Activated T-cell treated with anti-CD3 and anti-CD28 coated beads for 24 hours (primary cell): ENCODE data around the gene PDCD7.
A peak's percentile ranks its signal among the peaks of the same experiment; 100 is the strongest.
"Not testable (repeated sequence)": the region's sequence is repeated elsewhere in the genome, so short reads cannot be mapped to it uniquely, and the experiment has no call there.

Experiments used
- DNase-seq: peaks from one replicate; pipeline ENCODE4 v3.0.0-alpha.2; 2020; ENCODE audit warnings: low read depth

PDCD7 gene

DNA sequence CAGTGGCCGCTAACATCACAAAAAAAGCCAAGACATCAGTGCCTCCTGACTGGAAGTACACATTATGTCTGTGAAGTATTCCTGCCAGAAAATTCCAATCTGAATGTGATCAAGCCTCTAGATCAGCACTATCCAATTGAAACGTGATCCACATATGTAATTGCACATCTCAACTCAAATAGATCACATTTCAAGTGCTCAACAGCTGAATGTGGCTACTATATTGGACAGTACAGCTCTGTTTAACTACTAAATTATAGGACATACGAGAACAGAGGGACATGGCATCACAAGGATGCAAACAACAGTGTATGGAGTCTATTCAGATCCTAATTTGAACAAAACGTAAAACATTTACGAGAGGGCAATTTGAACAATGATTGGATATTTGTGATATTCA lies 18.1 kb downstream of the PDCD7 start:
- no peak for DNase-seq

DNA sequence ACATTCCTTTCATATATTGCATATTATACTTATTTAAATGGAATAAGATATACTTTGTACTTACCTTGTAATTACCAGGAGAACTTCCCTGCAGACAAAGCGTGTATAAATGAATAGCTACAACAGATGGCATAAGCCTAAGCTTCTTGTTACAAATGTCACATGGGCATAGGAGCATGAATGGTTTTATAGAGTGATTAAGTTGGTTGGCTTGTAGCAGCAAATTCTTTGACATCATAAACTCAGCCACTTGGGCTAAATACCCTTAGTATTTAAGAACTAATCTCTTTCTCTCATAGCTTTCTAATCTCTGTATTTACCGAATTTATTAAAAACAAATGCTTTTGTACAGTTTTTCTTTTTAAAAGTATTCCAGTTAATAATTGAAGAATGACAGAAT lies 18.5 kb downstream of the PDCD7 start, which contains the start of gene UBAP1L:
TSS of gene UBAP1L (minus strand) at position 115 of the 400 bp plus-strand sequence. CDS start 8,985 bp downstream, outside the sequence.
- no peak for DNase-seq

DNA sequence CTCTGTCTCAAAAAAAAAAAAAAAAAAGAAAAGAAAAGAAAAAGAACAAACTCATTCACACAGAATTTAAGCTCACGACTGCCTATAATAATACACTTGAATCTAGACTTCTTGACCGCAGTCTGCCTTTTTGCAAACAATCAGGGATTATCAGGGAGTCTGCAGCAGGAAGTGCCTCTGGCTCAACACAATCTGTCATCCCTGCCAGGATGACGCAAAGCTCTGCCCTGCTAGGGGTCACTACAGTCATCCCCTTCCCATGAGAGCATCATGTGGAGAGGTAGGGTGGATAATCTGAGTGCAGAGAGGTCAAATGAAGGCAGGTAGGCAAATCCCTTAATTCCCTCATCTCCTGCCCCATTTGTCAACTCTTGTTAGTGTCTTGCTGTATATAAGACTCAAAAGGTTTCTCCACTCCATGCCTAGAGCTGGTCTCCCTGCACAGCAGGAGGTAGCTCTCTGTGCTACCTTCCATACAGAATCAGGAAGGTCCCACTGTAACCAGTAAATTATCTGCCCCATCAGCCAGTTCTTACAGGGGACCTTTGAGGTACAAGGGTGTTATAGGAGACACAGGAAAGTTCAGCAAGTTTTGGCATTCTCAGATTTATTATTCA lies 22.8 kb downstream of the PDCD7 start:
- DNase-seq: no peak

DNA sequence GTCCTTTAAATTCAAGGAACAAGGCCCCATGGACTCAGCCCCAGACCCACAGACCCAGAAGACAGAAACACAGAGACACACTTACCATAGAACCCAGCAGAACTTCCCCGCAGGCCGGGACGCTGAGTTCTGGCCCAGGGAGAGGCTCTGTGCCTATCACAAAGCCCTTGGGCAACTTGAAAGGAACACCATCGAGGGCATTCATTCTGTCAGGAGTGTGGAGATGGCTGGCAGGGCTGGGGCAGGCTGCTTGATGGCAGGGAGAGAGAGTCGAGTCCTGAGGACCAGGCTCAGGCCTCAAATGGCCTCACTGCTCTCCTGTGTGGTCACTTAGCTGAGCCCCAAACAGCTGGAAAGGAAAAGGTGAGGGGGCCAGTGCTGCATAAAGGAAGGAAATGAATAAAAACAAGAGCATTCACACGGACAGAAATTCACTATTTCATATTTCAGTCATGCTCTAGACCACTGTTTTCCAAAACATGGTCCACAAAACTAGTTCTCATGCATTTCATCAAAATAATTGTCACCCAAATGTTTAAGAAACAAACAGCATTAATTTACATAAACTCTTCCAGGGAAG lies 27.5 kb downstream of the PDCD7 start:
- no peak for DNase-seq

DNA sequence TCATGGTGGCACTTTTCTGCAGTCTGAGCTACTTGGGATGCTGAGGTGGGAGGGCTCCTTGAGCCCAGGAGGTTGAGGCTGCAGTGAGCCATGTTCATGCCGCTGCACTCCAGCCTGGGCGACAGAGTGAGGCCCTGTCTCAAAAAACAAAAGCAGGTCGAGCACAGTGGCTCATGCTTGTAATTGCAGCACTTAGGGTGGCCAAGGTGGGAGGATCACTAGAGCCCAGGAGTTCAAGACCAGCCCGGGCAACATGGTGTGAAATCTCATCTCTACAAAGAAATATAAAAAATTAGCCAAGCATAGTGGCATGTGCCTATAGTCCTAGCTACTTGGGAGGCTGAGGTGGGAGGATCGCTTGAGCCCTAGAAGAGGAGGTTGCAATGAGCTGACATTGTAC lies 28.6 kb downstream of the PDCD7 start:
- no peak for DNase-seq

DNA sequence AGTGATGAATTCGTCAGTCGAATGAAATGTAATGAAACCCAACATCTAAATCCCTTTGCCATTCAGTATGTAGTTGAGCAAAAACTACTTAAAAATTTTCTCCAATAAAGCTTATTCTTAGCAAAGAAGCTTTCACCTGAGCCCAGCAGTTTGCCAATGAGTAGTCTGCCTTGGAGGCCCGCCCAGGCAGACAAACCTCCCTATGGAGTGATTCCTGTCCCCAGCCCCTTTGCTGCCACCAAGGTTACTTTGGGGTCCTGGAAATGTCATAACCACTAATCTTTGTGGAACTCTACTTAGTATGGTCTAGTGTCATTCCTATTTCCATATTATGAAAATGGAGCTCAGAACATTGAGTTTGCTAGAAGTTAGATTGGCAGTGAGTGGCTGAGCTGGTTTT lies 30.7 kb downstream of the PDCD7 start:
- no peak for DNase-seq

DNA sequence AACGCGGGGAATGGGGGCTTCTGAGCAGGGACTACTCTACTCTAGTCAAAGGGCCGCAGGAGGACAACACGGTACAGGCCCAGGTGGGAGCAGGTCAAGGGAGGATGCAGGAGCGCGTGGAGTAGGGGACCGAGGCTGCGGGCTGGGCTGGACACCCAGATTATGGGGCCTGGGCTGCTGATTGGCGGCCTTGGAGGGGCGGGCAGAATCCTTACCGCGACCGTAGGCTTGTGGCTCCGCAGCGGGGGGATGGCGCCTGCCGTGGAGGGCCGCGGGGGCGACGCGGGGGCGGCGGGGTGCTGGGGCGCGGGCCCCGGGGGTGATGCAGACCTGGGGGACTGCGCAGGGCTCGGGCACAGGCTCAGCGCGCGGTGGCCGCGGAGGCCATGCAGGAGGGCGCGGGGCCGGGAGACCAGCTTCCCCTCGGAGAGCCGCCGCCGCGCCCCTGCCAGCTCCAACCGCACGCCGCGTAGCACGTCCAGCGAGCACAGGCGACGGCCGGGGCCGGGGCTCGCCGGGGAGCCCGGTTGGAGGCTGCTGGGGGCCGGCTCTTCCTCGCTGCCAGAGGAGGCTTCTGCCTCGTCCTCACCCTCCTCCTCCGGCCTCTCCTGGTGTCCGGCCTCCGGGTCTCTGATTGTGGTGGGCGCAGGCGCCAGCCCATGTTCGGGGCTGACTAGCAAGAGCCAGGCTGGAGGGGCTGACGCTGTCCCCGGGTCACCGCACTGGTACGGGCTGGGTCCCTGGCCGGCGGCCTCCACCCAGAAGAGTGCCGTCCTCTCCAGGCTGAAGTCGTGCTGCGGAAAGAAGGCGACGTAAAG lies 31.5 kb downstream of the PDCD7 start:
- DNase-seq: no peak

DNA sequence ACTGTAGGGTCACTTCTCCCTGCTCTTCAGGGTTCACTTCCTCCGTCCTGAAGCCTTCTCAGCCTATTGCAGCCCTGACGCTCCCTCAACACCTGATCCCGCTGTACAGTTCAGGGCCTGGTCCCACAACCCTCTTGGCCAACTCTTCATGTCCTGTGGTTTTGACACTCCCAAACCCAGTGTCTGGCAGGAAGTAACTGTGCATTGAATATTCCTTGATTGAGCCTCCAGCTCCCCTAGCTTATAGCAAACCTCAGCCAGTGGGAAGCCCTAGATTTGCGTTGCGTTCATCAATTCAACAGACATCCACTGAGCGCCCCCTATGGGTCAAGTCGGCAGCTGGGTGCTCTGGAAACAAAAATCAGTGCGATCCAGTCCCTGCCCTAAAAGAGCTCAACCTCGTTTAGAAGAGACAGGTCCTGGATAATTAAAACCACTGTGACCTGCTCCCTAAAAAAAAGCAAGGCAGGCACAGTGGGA lies 32.2 kb downstream of the PDCD7 start:
- DNase-seq: peak; percentile 28

DNA sequence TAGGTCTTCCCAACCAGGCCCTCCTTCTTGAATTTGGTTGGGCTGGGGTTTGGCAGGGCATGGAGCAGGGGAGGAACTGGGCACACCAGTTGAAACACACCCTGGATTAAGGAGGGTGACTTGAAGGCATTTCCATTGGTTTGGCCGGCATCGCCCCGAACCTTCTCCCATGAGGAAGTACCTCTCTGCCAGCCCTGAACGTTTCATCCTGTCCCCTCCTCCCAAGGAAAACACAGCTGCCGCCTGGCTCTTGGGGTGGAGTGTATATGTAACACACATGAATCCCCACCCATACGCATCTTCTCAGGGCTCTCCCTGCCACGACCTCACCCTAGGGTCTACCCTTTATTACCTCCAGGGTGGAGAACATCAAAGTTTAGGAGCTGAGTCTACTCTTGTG lies 33.2 kb downstream of the PDCD7 start:
- no peak for DNase-seq

DNA sequence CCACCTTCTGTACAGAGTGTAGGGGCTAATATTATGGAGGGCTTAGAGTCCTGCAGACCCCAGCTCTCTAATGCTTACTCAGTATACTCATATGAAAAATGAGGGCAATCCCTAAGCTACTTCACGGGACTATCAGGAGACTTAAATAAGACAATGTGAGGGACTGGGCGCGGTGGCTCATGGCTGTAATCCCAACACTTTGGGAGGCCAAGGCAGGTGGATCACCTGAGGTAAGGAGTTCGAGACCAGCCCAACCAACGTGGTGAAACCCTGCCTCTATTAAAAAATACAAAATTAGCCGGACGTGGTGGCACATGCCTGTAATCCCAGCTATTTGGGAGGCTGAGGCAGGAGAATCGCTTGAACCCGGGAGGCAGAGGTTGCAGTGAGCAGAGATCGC lies 33.8 kb downstream of the PDCD7 start:
- not testable (repeated sequence) for DNase-seq

DNA sequence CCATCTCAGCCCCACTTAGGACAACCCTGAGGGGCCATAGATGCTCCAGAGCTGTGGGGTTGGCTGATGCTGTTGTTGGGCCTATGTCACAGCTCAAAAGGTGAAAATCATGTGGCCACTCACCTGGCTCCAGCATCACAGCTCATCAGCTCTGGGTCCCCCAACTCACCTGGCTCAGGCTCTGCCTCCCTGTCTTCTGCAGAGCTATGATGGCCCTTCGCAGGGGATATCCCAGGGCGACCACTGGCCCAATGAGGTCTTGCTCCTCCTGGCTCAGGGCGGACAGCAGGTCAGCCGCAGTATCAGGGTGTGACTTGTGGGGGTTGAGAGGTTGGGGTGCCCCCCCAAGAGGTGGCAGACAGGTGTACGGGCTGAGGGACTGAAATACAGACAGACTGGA lies 34.3 kb downstream of the PDCD7 start:
- no peak for DNase-seq

DNA sequence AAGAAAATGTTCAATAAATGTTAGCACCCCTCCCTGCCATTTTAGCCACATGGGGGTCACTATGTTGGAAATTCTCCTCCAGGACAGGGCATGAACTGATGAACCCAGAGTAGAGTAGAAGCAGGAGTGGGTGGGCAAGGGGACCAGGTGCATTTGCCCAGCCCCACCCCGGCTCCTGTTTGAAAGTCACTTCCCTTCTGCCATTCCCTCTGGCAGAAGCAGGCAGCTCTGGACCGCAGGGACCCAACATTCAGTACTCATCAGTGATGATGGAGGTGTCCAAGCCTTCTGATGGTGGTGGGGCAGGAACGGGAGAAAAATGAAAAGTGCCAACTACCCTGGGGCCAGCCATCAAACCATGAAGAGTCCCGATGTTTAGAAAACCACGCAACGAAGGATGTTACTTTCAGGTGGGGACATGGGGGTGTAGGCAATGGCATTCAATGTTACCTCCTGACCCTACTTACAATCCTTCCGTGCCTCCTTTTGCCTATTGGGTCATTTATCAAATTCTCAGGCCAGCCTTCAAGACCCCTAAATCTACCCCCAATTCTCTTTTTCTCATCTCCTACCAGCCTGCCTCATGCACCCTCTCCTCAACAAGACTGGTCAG lies 35.9 kb downstream of the PDCD7 start:
- no peak for DNase-seq

DNA sequence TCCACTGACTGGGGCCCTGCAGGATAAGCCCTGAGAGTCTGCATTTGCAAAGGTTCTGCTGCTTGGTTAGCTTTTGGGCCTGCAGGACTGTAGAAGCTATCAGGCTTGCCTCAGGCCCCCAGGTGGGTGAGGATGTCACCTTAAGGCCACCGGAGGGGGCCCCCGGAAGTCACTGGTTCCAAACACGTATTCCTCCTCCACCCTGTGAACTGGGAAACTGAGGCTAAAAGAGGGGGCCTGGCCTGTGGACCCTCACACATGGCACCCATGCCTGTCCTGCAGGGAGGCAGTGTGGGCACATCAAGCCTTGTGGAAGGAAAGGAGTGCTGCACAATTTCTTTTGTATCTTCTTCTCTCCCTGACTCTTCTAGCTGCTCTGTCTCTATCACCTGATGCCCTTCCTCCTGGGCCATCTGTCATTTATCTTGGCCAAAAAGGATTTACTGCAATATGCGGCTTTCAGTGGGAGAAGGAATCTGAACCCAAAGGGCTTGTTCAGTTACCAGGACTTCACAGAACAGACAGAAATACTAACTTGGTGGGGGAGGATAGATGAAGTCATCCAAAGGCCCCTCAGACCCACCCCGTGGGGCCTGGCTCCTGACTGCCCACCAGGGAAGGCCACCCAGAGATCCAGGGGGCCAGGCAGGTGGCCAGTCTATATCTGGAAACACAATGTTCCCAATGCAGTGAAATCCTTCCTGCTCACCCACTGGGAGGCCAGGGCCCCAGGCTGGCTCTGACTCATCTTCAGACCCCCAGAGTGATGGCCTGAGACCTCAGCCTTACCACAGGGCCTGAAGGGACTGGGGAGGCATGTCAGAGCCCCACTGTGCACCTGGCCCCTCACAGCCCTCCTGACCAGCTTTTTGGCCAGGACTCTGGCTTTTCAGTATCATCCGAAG lies 36.9 kb downstream of the PDCD7 start:
- no peak for DNase-seq

DNA sequence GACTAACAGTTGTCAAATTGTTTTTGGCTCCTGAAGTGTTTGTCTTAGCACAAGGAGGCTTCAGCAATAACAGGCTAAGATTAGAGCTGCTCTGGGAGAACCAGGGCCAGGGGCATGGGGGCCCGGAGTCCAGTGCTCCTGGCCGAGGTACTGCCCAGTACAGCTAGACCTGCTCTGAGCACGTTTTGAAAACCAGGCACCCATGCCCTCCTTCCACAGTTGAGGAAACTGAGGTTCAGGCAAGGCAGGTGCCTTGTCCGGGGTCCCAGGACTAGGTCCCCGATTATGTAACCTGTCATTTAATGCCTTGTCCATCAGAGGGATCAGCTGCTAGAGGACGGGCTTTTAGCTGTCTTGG lies 37.9 kb downstream of the PDCD7 start:
- DNase-seq: no peak

DNA sequence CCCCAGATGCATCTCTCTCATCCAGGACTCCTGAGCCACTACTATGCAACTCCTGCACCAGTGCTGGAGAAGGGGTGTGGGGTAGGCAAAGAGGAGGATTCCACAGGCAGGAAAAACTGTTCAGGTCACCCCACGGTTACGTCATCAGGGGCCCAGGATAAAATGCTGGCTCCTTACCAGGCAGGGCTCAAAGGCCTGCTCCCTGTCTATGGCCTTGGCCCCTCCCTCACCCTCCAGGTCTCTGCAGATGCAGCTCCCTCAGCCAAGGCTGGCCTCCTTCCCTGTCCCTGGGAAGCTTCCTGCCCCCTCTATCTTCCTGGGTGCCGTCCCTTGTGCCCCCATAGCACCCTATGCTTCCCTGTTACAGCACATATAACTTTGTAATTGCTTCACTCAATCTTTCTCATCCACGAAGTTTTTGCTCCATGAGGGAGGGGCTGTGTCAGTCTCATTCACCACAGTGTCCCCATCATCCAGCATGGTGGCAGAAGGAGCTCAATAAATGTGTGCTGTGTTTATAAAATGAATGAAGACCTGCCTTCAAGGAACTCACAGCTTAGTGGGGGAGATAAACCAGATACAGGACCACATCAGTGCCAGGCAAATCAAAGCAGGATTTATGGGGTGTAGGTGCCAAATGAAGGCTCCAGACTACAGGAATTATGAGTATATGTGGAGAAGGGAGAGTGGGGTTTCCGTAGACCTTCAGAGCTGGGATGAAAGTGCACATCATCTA lies 38.4 kb downstream of the PDCD7 start:
- DNase-seq: no peak

DNA sequence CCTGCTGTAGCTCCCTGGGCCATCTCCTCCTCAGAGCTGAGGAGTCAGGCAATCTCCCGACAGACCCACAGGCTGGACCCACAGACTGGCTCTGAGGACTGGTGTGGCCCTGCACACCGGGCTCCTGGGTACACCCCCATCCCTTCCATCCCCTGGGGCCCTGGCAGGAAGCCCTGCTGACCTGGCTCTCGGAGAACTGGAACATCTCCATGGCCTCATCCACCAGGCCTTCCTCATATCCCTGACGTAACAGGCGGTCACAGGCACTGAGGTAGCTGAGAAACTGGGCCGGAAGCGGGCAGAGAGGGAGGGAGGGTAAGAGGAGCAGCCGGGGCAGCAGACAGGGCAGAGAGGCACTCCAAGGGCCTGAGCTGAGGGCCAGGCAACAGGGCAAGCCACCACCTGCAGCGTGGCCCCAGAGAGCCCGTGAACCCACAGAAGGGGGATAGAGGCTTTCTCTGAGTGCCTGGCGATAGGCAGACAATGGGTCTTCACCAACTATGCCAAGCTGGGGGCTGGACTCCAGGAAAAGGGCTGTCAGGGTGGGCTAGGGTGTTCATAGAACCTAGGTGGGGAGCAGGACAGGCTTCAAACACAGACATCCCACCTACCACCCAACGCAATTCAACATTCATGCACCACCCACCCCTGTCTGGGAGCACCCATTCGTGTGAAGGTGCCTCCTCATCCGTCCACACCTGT lies 39.2 kb downstream of the PDCD7 start:
- DNase-seq: no peak

DNA sequence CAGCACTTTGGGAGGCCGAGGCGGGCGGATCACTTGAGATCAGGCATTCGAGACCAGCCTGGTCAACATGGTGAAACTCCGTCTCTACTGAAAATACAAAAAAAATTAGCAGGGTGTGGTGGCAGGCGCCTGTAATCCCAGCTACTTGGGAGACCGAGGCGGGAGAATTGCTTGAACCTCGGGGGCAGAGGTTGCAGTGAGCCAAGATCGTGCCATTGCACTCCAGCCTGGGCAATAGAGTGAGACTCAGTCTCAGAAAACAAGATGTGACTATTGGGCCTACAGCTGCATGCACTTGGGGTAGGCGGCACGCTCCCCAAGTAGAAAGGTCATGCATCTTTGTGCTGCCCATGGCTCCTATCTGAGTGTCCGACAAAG lies 39.8 kb downstream of the PDCD7 start:
- DNase-seq: not testable (repeated sequence)

DNA sequence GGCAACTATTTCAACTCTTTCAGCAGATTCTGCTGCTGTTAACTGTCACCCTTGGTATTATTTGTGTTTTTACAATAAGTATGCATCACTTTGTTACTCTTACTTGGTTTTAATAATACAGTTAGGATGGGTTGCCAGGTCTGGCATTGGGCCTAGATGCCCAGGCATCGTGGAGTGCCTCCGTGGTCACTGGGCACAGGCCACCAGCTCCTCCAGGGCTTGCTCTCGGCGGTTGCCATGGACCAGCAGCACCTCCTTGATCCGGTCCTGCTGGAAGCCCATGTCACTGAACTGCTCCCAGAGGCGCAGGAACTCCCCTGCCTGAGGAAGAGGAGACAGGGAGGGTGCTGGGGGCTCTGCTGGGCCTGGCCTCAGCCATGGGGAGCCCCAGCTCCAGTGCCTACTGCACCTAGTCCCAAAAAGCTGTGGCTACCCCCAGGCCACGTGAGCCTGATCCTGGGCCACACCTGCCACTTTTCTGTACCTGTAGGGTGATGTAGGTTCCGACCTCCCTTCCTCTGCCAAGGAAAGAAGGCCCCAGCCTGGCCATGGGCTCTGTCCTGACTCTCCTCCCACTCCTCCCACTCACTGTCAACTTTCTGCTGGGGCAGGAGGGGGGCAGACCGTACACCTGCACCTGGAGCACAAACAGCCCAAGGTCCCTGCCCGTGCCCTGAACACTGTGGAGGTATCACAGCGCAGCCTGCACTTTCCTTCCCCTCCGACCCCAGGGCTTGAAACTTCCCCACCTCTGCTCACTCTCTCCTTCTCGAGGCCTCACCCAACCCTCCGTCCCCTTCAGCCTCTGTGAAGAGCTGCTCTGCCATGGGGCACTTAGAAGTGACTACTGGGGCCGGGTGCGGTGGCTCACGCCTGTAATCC lies 40.5 kb downstream of the PDCD7 start:
- no peak for DNase-seq
